HEK293 (cell line): Measurements from ENCODE around the gene YPEL4.
"Not testable (repeated sequence)": the region's sequence is repeated elsewhere in the genome, so short reads cannot be mapped to it uniquely, and the experiment has no call there.

Experiments used
- CTCF ChIA-PET: fragments of 350-600 bp; formaldehyde crosslinking; extraction: SDS; loops from one replicate; lab custom pipeline; 2021; ENCODE audit warnings: antibody characterized with exemption; lab: Yijun Ruan, JAX
- POLR2A ChIA-PET: fragments of 300-600 bp; formaldehyde crosslinking; extraction: SDS; loops from one replicate; lab custom pipeline; 2020; ENCODE audit warnings: antibody characterized with exemption, inconsistent platforms; lab: Yijun Ruan, JAX
- H3K27ac ChIP-seq: fragments of 200-500 bp; sonication (Bioruptor generic); 2 replicates; pipeline ENCODE4 v1.5.1; 2014; ENCODE audit warnings: low read depth, low read length, control low read depth, inconsistent platforms; ENCODE audit errors: extremely low read depth
- H3K36me3 ChIP-seq, 2 experiments: fragments of 200-500 bp in 1 of 2; sonication (Bioruptor generic) in 1 of 2; 1 replicate in 1 of 2; 2 replicates in 1 of 2; pipeline ENCODE4 v1.5.1; 2014 to 2017; ENCODE audit warnings: inconsistent platforms in 2 of 2, low read length in 2 of 2; ENCODE audit not compliant: control insufficient read depth in 2 of 2, insufficient read depth in 1 of 2
- H3K4me1 ChIP-seq: fragments of 200-500 bp; sonication (Bioruptor generic); 2 replicates; pipeline ENCODE4 v1.5.1; 2014; ENCODE audit warnings: mild to moderate bottlenecking, low read length, inconsistent platforms; ENCODE audit not compliant: control insufficient read depth, insufficient read depth
- H3K4me3 ChIP-seq: 2 replicates; pipeline ENCODE4 v1.5.1; 2011; ENCODE audit warnings: low read depth, mild to moderate bottlenecking, control low read depth, low read length, moderate library complexity
- H3K9me3 ChIP-seq: fragments of 200-500 bp; sonication (Bioruptor generic); 2 replicates; pipeline ENCODE4 v1.5.1; 2014; ENCODE audit warnings: low read depth, low read length, inconsistent platforms; ENCODE audit not compliant: control insufficient read depth, insufficient read depth
- FEZF1 ChIP-seq: fragments of 450-650 bp; formaldehyde crosslinking; IDR thresholded peaks from 2 replicates; pipeline ENCODE4 v1.5.1; 2016; ENCODE audit warnings: missing biosample characterization, missing genetic modification characterization
- HOXA7 ChIP-seq: sonication (generic); formaldehyde crosslinking; IDR thresholded peaks from 2 replicates; pipeline ENCODE4 v1.8.1; 2022; ENCODE audit warnings: missing genetic modification reagents, borderline replicate concordance
- IKZF3 ChIP-seq: fragments of 450-650 bp; IDR thresholded peaks from 2 replicates; pipeline ENCODE4 v1.5.0; 2018; ENCODE audit warnings: missing biosample characterization, mild to moderate bottlenecking, missing genetic modification characterization, moderate library complexity
- SP2 ChIP-seq: fragments of 450-650 bp; formaldehyde crosslinking; IDR thresholded peaks from 2 replicates; pipeline ENCODE4 v1.5.1; 2016; ENCODE audit warnings: missing biosample characterization, missing genetic modification characterization
- ZNF146 ChIP-seq: fragments of 450-650 bp; formaldehyde crosslinking; IDR thresholded peaks from 2 replicates; pipeline ENCODE4 v1.5.1; 2016; ENCODE audit warnings: missing biosample characterization, missing genetic modification characterization
- ZNF302 ChIP-seq: fragments of 450-650 bp; formaldehyde crosslinking; IDR thresholded peaks from 2 replicates; pipeline ENCODE4 v1.5.1; 2016; ENCODE audit warnings: missing biosample characterization, missing genetic modification characterization, low read depth
- ZNF341 ChIP-seq: fragments of 450-650 bp; formaldehyde crosslinking; IDR thresholded peaks from 2 replicates; pipeline ENCODE4; 2016; ENCODE audit warnings: low read depth, missing biosample characterization, missing genetic modification characterization
- ZNF514 ChIP-seq: fragments of 450-650 bp; formaldehyde crosslinking; IDR thresholded peaks from 2 replicates; pipeline ENCODE4 v1.5.1; 2016; ENCODE audit warnings: missing biosample characterization, missing genetic modification characterization
- ZNF585B ChIP-seq: fragments of 450-650 bp; formaldehyde crosslinking; IDR thresholded peaks from 2 replicates; pipeline ENCODE4 v1.5.1; 2016; ENCODE audit warnings: missing biosample characterization, missing genetic modification characterization
- TF ChIP-seq, protein P1 (sequence below): fragments of 450-650 bp; formaldehyde crosslinking; IDR thresholded peaks from 2 replicates; pipeline ENCODE4 v1.5.1; 2016; ENCODE audit warnings: missing biosample characterization, missing genetic modification characterization
- TF ChIP-seq, protein P2 (sequence below): fragments of 450-650 bp; formaldehyde crosslinking; IDR thresholded peaks from 2 replicates; pipeline ENCODE4 v1.5.0; 2017; ENCODE audit warnings: missing biosample characterization, missing genetic modification characterization, borderline replicate concordance
- TF ChIP-seq, protein P3 (sequence below): fragments of 450-650 bp; formaldehyde crosslinking; IDR thresholded peaks from 2 replicates; pipeline ENCODE4 v1.5.1; 2016; ENCODE audit warnings: missing biosample characterization, missing genetic modification characterization
- TF ChIP-seq, protein P4 (sequence below): fragments of 450-650 bp; formaldehyde crosslinking; IDR thresholded peaks from 2 replicates; pipeline ENCODE4 v1.5.1; 2016; ENCODE audit warnings: missing biosample characterization, missing genetic modification characterization
- TF ChIP-seq, protein P5 (sequence below): fragments of 450-650 bp; formaldehyde crosslinking; IDR thresholded peaks from 2 replicates; pipeline ENCODE4 v1.5.1; 2016; ENCODE audit warnings: missing biosample characterization, missing genetic modification characterization
- TF ChIP-seq, protein P6 (sequence below): fragments of 450-650 bp; formaldehyde crosslinking; IDR thresholded peaks from 2 replicates; pipeline ENCODE4 v1.5.1; 2017; ENCODE audit warnings: missing biosample characterization, missing genetic modification characterization

The YPEL4 gene

DNA sequence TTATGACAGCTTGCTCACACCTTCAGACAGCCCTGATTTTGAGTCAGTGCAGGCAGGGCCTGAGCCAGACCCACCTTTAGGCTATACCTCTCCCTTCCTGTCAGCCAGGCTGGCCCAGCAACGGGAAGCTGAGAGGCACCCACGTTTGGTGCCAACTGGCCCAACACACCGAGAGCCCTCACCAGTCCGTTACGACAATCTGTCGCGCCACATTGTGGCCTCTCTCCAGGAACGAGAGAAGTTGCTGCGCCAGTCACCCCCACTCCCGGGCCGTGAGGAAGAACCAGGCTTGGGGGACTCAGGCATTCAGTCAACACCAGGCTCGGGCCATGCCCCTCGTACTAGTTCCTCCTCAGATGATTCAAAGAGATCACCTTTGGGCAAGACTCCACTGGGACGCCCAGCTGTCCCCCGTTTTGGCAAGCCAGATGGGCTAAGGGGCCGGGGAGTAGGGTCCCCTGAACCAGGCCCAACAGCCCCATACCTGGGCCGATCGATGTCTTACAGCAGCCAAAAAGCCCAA, 49.2 kb upstream of the YPEL4 start (continued):
- TF ChIP-seq ZNF302 (no peak), HOXA7 (CRISPR knock-in tag) (no peak)
- TF ChIP-seq, protein P1, sequence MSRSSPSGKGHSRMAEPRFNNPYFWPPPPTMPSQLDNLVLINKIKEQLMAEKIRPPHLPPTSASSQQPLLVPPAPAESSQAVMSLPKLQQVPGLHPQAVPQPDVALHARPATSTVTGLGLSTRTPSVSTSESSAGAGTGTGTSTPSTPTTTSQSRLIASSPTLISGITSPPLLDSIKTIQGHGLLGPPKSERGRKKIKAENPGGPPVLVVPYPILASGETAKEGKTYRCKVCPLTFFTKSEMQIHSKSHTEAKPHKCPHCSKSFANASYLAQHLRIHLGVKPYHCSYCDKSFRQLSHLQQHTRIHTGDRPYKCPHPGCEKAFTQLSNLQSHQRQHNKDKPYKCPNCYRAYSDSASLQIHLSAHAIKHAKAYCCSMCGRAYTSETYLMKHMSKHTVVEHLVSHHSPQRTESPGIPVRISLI (tag by site-specific recombination) = no peak

DNA sequence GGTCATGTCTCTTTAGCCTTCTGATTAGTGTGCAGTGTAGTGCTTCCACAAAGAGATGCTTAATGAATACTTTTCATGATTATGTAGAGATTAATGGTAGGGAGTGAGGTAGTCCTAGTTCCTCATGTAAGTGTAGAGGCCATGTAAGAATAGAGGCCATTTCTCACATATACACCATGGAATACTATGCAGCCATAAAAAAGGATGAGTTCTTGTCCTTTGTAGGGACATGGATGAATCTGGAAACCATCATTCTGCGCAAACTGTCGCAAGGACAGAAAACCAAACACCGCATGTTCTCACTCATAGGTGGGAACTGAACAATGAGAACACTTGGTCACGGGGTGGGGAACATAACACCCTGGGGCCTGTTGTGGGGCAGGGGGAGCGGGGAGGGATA, 40.8 kb upstream of the YPEL4 start:
- peak; percentile 95 for TF ChIP-seq ZNF146
- POLR2A ChIA-PET, H3K27ac ChIP-seq, H3K4me3 ChIP-seq, H3K4me1 ChIP-seq, H3K9me3 ChIP-seq, CTCF ChIA-PET: not testable (repeated sequence)
- H3K36me3 ChIP-seq = peaks cover 28 to 85% of the 10 kb centered on the region in 2 experiments

DNA sequence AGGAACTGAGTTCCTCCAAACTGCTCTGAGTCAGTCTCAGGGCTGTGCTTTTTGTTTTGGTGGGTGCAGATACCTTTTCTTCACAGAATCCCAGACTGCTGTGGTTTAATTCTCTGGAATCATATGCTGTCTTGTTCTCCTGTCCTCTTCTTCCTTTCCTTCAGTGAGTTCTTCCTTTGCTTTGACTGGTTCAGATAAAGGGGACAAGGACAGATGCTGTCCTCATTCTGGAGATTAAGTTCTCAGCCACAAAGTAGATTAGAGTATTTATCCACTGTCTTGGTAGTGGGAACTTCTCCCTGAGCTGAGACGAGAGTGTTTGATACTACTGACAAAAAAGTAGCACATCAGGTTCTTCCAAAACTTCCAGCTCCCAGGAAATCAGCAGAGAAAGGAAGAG, 31.5 kb upstream of the YPEL4 start:
- ChIA-PET CTCF (interaction anchor here (0.8 kb wide), 1 partner anchor 119 kb away, joined by 4 read pairs; no protein-coding TSS in a partner anchor), POLR2A (no interaction called here)
- no peaks in the 10 kb centered on the region for H3K4me1 ChIP-seq
- H3K27ac ChIP-seq = no peak overlapping the region
- no peaks in the 10 kb centered on the region for H3K9me3 ChIP-seq
- H3K4me3 ChIP-seq = no peak overlapping the region
- peaks cover 0 to 78% of the 10 kb centered on the region in 2 experiments for H3K36me3 ChIP-seq
- TF ChIP-seq, protein P2, sequence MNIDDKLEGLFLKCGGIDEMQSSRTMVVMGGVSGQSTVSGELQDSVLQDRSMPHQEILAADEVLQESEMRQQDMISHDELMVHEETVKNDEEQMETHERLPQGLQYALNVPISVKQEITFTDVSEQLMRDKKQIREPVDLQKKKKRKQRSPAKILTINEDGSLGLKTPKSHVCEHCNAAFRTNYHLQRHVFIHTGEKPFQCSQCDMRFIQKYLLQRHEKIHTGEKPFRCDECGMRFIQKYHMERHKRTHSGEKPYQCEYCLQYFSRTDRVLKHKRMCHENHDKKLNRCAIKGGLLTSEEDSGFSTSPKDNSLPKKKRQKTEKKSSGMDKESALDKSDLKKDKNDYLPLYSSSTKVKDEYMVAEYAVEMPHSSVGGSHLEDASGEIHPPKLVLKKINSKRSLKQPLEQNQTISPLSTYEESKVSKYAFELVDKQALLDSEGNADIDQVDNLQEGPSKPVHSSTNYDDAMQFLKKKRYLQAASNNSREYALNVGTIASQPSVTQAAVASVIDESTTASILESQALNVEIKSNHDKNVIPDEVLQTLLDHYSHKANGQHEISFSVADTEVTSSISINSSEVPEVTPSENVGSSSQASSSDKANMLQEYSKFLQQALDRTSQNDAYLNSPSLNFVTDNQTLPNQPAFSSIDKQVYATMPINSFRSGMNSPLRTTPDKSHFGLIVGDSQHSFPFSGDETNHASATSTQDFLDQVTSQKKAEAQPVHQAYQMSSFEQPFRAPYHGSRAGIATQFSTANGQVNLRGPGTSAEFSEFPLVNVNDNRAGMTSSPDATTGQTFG (tag by site-specific recombination) = no peak
- TF ChIP-seq SP2 (tag by site-specific recombination) = no peak
- TF ChIP-seq, protein P3, sequence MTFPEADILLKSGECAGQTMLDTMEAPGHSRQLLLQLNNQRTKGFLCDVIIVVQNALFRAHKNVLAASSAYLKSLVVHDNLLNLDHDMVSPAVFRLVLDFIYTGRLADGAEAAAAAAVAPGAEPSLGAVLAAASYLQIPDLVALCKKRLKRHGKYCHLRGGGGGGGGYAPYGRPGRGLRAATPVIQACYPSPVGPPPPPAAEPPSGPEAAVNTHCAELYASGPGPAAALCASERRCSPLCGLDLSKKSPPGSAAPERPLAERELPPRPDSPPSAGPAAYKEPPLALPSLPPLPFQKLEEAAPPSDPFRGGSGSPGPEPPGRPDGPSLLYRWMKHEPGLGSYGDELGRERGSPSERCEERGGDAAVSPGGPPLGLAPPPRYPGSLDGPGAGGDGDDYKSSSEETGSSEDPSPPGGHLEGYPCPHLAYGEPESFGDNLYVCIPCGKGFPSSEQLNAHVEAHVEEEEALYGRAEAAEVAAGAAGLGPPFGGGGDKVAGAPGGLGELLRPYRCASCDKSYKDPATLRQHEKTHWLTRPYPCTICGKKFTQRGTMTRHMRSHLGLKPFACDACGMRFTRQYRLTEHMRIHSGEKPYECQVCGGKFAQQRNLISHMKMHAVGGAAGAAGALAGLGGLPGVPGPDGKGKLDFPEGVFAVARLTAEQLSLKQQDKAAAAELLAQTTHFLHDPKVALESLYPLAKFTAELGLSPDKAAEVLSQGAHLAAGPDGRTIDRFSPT (tag by site-specific recombination) = no peak
- TF ChIP-seq, protein P4, sequence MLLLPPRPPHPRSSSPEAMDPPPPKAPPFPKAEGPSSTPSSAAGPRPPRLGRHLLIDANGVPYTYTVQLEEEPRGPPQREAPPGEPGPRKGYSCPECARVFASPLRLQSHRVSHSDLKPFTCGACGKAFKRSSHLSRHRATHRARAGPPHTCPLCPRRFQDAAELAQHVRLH = no peak
- no peak for TF ChIP-seq FEZF1
- TF ChIP-seq ZNF514 (tag by site-specific recombination) = no peak
- TF ChIP-seq IKZF3 (tag by site-specific recombination) = no peak
- no peak for TF ChIP-seq ZNF585B (tag by site-specific recombination)
- TF ChIP-seq ZNF341 (tag by site-specific recombination) = no peak
- TF ChIP-seq, protein P5, sequence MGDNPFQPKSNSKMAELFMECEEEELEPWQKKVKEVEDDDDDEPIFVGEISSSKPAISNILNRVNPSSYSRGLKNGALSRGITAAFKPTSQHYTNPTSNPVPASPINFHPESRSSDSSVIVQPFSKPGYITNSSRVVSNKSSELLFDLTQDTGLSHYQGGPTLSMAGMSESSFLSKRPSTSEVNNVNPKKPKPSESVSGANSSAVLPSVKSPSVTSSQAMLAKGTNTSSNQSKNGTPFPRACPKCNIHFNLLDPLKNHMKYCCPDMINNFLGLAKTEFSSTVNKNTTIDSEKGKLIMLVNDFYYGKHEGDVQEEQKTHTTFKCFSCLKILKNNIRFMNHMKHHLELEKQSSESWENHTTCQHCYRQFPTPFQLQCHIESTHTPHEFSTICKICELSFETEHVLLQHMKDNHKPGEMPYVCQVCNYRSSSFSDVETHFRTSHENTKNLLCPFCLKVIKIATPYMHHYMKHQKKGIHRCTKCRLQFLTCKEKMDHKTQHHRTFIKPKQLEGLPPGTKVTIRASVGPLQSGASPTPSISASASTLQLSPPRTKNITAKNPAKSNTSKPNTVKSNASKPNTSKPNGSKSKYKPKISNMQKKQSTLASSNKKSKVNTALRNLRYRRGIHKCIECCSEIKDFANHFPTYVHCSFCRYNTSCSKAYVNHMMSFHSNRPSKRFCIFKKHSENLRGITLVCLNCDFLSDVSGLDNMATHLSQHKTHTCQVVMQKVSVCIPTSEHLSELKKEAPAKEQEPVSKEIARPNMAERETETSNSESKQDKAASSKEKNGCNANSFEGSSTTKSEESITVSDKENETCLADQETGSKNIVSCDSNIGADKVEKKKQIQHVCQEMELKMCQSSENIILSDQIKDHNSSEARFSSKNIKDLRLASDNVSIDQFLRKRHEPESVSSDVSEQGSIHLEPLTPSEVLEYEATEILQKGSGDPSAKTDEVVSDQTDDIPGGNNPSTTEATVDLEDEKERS (tag by site-specific recombination) = no peak
- TF ChIP-seq, protein P6, sequence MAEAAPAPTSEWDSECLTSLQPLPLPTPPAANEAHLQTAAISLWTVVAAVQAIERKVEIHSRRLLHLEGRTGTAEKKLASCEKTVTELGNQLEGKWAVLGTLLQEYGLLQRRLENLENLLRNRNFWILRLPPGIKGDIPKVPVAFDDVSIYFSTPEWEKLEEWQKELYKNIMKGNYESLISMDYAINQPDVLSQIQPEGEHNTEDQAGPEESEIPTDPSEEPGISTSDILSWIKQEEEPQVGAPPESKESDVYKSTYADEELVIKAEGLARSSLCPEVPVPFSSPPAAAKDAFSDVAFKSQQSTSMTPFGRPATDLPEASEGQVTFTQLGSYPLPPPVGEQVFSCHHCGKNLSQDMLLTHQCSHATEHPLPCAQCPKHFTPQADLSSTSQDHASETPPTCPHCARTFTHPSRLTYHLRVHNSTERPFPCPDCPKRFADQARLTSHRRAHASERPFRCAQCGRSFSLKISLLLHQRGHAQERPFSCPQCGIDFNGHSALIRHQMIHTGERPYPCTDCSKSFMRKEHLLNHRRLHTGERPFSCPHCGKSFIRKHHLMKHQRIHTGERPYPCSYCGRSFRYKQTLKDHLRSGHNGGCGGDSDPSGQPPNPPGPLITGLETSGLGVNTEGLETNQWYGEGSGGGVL (tag by site-specific recombination) = no peak
